Prostate gland (tissue), 2 donors: Measurements from ENCODE around the gene HIVEP3. TPM values are rescaled to one million over a fixed set of nuclear protein-coding genes. Genes with fewer than 3 reads are reported as not detected.
A peak's percentile ranks its signal among the peaks of the same experiment; 100 is the strongest.
"Not testable (repeated sequence)": the region's sequence is repeated elsewhere in the genome, so short reads cannot be mapped to it uniquely, and the experiment has no call there.

ENCODE experiments used
- DNase-seq: peaks from one replicate; pipeline ENCODE4 v3.0.0-alpha.2; 2019; ENCODE audit warnings: low spot score
- H3K27ac ChIP-seq, 2 donors: fragments of 200-600 bp; sonication (generic); 2 replicates each; pipeline ENCODE4 v1.5.1; 2017 to 2019
- H3K27me3 ChIP-seq: fragments of 200-600 bp; sonication (generic); replicated peaks from 2 replicates; pipeline ENCODE4 v1.5.1; 2019; ENCODE audit not compliant: insufficient read depth
- H3K36me3 ChIP-seq, 2 donors: fragments of 200-600 bp; sonication (generic); 1 replicate in 1 of 2; 2 replicates in 1 of 2; pipeline versions ENCODE4 v1.5.1 to v1.8.1; 2017 to 2019
- H3K4me1 ChIP-seq: fragments of 200-600 bp; sonication (generic); replicated peaks from 2 replicates; pipeline ENCODE4 v1.5.1; 2019
- H3K4me3 ChIP-seq, 2 donors: fragments of 200-600 bp; sonication (generic); 2 replicates each; pipeline ENCODE4 v1.5.1; 2017 to 2019
- H3K9me3 ChIP-seq: fragments of 200-600 bp; sonication (generic); 2 replicates; pipeline ENCODE4 v1.5.1; 2017
- CTCF ChIP-seq, 4 experiments: fragments of 200-600 bp in 2 of 4; fragments of 450-650 bp in 2 of 4; sonication (generic) in 2 of 4; IDR thresholded peaks; 1 replicate in 3 of 4; 2 replicates in 1 of 4; pipeline ENCODE4 v1.5.1; 2016 to 2019; ENCODE audit warnings: antibody characterized with exemption in 4 of 4, mild to moderate bottlenecking in 2 of 4, moderate library complexity in 2 of 4
- POLR2A ChIP-seq: fragments of 450-650 bp; IDR thresholded peaks from one replicate; pipeline ENCODE4 v1.6.1; 2016; ENCODE audit warnings: antibody characterized with exemption, mild to moderate bottlenecking
- POLR2AphosphoS5 ChIP-seq: sonication (generic); formaldehyde crosslinking; IDR thresholded peaks from one replicate; pipeline ENCODE4 v1.6.1; 2017; ENCODE audit warnings: antibody characterized with exemption
- WGBS: methylation state at CpG from one replicate; pipeline ENCODE4 v1.1.5; 2018; 5-methylcytosine and 5-hydroxymethylcytosine counted together
- intact Hi-C: fragments of 100-400 bp; cut with DNase I; formaldehyde crosslinking; loops from one replicate; pipeline ENCODE4 v1.14.2; 2022
- total RNA-seq, 2 donors: library from RNA; depleted of rRNA; stranded (reverse); fragments of >200 nt; gene quantifications; one replicate each; pipeline ENCODE4 v1.1.0, GENCODE V29; 2016

Gene HIVEP3
- total RNA-seq, 2 donors from 2014 or later: 9.3 to 11.2 TPM

DNA sequence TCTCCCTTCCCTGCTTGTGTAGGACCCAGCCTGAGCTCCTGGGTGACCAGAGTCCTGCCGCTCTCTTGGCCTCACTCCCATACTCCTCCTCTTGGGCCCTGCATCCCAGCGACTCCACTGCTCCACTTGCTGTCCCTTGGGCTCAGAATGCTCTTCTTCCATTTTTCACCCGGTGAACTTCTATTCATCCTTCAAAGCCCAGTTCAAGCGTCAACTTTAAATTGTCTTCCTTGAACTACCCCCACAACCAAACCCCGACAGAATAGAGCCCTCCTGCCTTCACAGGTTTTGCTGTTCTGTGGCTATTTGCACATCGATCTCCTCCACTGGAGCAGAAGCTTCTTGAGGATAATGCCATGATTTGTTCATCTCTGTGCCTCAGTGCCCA, 218.9 kb downstream of the HIVEP3 start:
- Histone ChIP-seq H3K36me3 (no peaks in the 10 kb centered on the region), H3K4me3 (no peak overlapping the region), H3K9me3 (no peaks in the 10 kb centered on the region), H3K4me1 (no peaks in the 10 kb centered on the region), H3K27ac (no peak overlapping the region), H3K27me3 (no peaks in the 10 kb centered on the region)
- DNase-seq: no peak
- 96% methylated on average over 6 of the region's 6 CpGs for WGBS
- TF ChIP-seq POLR2AphosphoS5: no peak
- no peak for TF ChIP-seq CTCF (IDR thresholded peaks at IDR 0.05)
- no peak for TF ChIP-seq POLR2A
- intact Hi-C loops: no loop called here

DNA sequence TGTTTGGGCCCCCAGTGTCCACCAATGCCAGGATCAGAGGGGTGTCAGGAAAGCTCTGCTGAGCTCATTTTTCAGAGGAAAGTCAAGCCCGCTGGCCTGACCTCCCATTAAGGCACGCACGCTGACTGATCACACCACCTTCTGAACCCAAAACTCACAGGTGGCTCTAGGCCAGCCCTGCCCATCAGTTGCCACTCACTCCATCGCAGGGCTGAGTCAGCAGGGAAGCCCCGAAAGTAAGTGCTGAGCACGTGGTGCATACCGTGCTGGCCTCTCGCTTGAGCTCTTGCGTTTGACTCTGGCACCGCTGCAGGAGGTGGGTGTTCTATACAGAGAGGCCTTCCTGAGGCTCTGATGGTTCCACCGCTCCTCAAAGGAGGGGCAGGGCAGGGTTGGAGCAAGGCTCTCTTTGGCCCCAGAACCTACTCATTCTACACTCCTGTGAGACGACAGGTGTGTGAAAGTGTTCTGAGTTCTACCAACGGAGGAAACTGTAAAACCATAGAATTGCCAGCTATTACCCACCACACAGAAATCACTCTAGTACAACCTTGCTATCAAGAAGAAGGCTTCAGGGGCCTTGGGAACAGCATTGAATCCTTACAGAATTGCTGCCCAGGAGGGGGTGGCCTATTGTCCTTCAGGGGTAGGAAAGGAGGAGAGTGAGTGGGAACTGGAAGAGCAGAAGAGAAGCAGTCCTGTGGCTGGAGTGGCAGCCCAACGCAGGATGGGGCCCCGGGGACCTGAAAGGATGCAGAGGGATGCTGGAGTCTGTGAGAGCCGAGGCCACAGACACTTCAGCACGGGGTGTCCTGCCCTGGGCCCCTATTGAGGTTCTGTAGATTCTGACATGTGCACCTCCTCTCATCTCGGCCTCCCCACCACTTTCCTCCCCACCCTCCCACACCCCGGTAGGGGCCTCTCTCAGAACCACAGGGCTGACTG, 219.5 kb downstream of the HIVEP3 start:
- Histone ChIP-seq H3K27me3 (no peaks in the 10 kb centered on the region), H3K4me1 (no peaks in the 10 kb centered on the region), H3K36me3 (no peaks in the 10 kb centered on the region), H3K9me3 (no peaks in the 10 kb centered on the region), H3K27ac (no peak overlapping the region), H3K4me3 (no peak overlapping the region)
- WGBS: 92% methylated on average over 19 of the region's 19 CpGs
- no peak for DNase-seq
- intact Hi-C loops: no loop called here
- TF ChIP-seq CTCF (IDR thresholded peaks at IDR 0.05) (no peak), POLR2A (no peak), POLR2AphosphoS5 (no peak)

DNA sequence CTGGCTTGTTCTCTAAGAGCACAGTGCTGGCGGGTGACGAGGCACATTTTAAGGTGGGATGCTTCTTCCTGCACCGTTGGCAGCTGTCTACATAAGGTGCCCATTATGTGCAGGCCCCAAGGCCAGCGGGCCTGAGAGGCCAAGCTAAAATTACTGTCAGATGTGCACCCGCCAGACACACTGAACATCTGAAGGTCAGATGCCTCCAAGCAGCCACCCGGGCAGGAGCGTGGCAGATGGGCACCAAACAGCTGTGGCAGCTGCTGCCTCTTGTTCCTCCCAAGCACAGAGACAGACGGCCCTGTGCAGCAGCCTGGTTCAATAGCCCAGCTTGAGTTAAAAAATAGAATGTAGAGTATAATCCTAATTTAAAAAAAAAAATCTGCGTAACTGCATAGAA, 222.3 kb downstream of the HIVEP3 start:
- Histone ChIP-seq H3K4me1 (no peaks in the 10 kb centered on the region), H3K9me3 (no peaks in the 10 kb centered on the region), H3K4me3 (no peak overlapping the region), H3K27ac (no peak overlapping the region), H3K27me3 (no peaks in the 10 kb centered on the region), H3K36me3 (no peaks in the 10 kb centered on the region)
- WGBS: 95% methylated on average over 9 of the region's 9 CpGs
- DNase-seq: no peak
- intact Hi-C loops: no loop called here
- TF ChIP-seq POLR2A (no peak), POLR2AphosphoS5 (no peak), CTCF (IDR thresholded peaks at IDR 0.05) (no peak)

DNA sequence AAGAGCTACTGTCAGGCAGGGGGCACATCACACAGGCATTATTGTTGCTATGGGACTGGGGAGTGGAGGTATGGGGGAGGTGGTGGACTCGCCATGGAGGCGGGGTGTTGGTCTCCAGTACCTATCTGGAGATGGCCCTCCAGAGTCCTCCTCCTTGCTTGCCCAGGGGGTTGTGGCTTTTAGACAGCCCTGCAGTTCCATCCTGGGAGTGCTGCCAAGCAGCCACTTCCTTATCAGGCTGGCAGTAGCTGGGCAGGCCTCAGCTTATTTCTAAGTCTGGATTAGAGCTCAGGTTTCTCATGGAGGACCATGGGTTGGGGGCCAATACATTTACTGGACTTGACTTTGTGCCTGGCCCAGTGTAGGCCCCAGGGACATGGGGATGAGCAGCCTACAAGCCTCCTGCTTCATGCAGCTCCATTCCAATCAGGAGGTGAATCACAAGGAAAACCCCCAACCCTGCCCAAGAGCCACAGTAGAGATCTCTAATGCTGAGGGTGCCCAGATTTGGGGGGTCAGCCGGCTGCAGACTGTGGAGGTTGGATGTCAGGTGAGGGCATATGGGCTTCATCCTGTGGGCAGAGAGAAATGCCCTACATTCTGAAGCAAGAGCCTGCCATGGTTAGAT, 223.5 kb downstream of the HIVEP3 start:
- Histone ChIP-seq H3K27me3 (no peaks in the 10 kb centered on the region), H3K4me1 (no peaks in the 10 kb centered on the region), H3K36me3 (no peaks in the 10 kb centered on the region), H3K27ac (no peak overlapping the region), H3K9me3 (no peaks in the 10 kb centered on the region), H3K4me3 (no peak overlapping the region)
- TF ChIP-seq POLR2AphosphoS5: no peak
- TF ChIP-seq POLR2A: no peak
- no peak for TF ChIP-seq CTCF (IDR thresholded peaks at IDR 0.05)
- intact Hi-C loops: no loop called here
- peak; percentile 50 for DNase-seq
- 84% methylated on average over 3 of the region's 3 CpGs for WGBS

DNA sequence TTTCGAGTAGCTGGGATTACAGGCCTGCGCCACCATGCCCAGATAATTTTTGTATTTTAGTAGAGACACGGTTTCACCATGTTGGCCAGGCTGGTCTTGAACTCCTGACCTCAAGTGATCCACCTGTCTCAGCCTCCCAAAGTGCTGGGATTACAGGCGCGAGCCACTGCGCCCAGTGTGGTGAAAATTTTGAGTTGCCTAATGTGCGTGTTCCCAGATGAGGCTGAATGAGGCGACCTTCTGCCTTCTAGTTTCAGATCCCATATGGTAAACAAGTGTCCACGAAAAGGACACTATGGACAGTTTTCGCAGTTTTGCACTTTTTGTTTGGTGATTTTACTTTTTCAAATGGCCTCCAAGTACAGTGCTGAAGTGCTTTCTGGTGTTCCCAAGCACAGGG, 226.8 kb downstream of the HIVEP3 start:
- H3K4me3 ChIP-seq, H3K9me3 ChIP-seq, H3K27ac ChIP-seq, DNase-seq, intact Hi-C loops, H3K36me3 ChIP-seq, H3K27me3 ChIP-seq, H3K4me1 ChIP-seq: not testable (repeated sequence)
- 86% methylated on average over 10 of the region's 10 CpGs for WGBS
